ENCODE data around the gene POLD1.
"Not testable (repeated sequence)": the region's sequence is repeated elsewhere in the genome, so short reads cannot be mapped to it uniquely, and the experiment has no call there.

POLD1 gene

GRCh38 chr19:50435221-50435620 lies 51.1 kb downstream of the POLD1 start:
- H3K27ac ChIP-seq = no peak overlapping the region
- H3K4me3 ChIP-seq = no peak overlapping the region
- no peak for TF ChIP-seq CTCF (IDR thresholded peaks at IDR 0.05)
- no peak for DNase-seq (ENCODE audit: low spot score)

- Histone ChIP-seq H3K27ac (no peak overlapping the region), H3K4me3 (no peak overlapping the region)
- DNase-seq (ENCODE audit: low spot score) = no peak
- TF ChIP-seq CTCF (IDR thresholded peaks at IDR 0.05) = no peak
These were observed 51.5 kb downstream of the POLD1 start for GRCh38 chr19:50435627-50436026.

- DNase-seq (ENCODE audit: low spot score) = no peak
- H3K27ac ChIP-seq = no peak overlapping the region
- TF ChIP-seq CTCF (IDR thresholded peaks at IDR 0.05) = no peak
- no peak overlapping the region for H3K4me3 ChIP-seq
These were observed 53.8 kb downstream of the POLD1 start for GRCh38 chr19:50437862-50438449.

- DNase-seq (ENCODE audit: low spot score); H3K27ac ChIP-seq: not testable (repeated sequence)
These were observed 55.0 kb downstream of the POLD1 start for GRCh38 chr19:50439130-50439529.

GRCh38 chr19:50444059-50444458 lies 59.9 kb downstream of the POLD1 start:
- no peak overlapping the region for H3K4me3 ChIP-seq
- TF ChIP-seq CTCF (IDR thresholded peaks at IDR 0.05) = no peak
- H3K27ac ChIP-seq = no peak overlapping the region
- no peak for DNase-seq (ENCODE audit: low spot score)

More at GRCh38 chr19:50439130-50439529, 55.0 kb downstream of the POLD1 start:
- not testable (repeated sequence) for H3K4me3 ChIP-seq

GRCh38 chr19:50447053-50447452 lies 62.9 kb downstream of the POLD1 start:
- no peak for DNase-seq (ENCODE audit: low spot score)
- H3K4me3 ChIP-seq = no peak overlapping the region
- TF ChIP-seq CTCF (IDR thresholded peaks at IDR 0.05) = no peak

GRCh38 chr19:50447750-50448149 lies 63.6 kb downstream of the POLD1 start:
- DNase-seq (ENCODE audit: low spot score) = no peak
- H3K4me3 ChIP-seq = no peak overlapping the region
- no peak for TF ChIP-seq CTCF (IDR thresholded peaks at IDR 0.05)

More at GRCh38 chr19:50447053-50447452, 62.9 kb downstream of the POLD1 start:
- H3K27ac ChIP-seq = no peak overlapping the region

More at GRCh38 chr19:50447750-50448149, 63.6 kb downstream of the POLD1 start:
- H3K27ac ChIP-seq = no peak overlapping the region

Measured in coronary artery (tissue), 2 donors.